Cortex of kidney (tissue), 1 donor: ENCODE results near the gene SMG1.
"Not testable (repeated sequence)": the region's sequence is repeated elsewhere in the genome, so short reads cannot be mapped to it uniquely, and the experiment has no call there.

Experiments
- DNase-seq: peaks from one replicate; lab custom pipeline; 2025; lab: John Stamatoyannopoulos, UW

The SMG1 gene

DNA sequence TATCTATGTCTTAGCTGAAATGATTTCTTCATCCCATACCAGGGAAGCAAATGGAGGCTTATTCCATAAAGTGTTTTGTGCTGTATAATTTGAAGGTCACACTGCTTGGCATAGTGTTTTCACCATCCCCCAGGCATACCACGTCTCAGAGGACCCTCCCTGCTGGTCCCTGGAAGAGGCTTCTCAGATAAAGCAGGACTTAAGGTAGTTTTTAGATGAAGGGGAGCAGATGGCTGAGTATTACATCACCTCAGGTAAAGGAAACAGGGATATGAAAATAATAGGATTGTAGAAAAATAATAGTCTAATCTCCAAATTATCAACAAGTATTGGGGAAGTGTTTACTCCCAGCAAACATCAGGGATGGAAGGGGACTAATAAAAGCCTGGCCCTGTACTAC is 7.3 kb upstream of the SMG1 start:
- no peak for DNase-seq

DNA sequence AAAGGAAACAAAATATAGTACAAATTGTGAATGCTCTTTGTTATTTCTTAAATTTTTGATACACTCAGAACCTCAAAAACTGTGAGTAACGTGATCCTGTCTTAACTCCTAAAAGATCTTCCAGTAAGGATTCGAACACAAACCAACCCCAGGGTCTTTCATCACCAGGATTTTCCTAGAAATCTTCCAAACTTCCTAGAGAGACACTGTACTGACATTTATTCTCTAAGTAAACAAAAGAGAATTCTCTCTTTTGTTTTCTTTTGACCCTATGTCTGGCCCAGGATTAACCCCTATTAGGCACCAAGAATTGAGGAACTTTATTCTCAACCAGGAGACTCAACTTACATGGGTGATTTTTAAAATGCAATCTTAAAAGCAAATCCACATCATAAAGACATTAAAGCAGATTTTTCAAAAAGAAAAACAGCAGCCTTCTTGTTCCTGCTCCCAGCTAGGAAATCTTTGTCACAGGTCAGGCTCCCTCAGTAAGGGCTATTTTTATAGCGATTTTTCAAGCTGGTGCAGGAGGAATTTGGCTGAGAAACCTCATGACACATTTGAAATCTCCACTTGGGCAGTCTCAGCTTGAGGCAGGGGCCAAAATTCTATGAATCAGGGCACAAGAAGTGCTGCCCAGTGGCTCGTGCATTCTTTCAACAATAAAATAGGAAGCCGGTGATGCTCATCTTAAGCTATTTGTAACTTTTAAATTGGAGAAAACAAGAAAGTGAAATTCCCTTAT is 6.2 kb upstream of the SMG1 start:
- no peak for DNase-seq

DNA sequence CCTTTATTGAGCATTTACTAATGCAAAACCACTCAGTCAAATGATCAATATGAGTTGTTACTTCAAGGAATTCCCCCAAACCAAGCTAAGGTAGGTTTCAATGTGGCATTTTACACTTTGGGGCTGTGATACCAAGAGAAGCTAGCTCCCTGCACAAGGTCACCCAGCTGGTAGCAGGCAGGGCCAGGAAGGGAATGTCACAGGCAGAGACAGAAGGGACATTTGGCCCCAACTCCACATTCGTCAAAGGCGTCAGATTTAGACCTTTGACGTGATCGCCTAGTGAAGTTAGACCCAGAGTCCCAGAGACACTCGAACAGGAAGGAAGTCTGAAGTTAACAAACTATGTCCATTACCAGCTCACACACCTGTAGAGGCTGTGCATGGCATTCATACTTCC is 5.5 kb upstream of the SMG1 start:
- no peak for DNase-seq

DNA sequence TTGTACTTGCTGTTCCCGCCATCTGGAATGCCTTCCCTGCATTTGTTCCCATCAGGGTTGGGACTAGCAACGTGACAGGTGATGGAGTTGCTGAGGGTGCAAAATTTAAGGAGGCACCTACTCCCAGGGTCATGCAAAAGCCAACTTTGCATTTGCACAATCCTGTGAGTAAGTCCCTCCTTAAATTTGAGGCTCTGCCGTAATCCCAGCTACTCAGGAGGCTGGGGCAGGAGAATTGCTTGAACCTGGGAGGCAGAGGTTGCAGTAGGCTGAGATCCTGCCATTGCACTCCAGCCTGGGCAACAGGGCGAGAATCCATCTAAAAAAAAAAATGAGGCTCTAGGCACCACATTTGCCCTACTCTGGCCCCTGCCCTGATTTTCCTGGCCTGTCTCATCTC is 3.9 kb upstream of the SMG1 start:
- not testable (repeated sequence) for DNase-seq

DNA sequence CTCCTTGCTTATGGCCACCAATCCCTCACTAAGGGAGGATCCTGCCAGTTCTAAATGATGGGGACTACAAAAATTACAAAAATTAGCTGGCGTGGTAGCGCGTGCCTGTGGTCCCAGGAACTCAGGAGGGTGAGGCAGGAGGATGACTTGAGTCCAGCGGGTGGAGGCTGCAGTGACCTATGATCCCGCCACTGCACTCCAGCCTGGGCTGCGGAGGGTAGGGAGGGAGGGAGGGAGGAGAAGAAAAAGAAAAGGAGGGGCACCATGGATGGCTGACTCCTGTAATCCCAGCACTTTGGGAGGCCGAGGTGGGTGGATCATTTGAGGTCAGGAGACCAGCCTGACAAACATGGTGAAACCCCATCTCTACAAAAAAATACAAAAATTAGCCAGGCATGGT is 1.9 kb upstream of the SMG1 start:
- DNase-seq: not testable (repeated sequence)

DNA sequence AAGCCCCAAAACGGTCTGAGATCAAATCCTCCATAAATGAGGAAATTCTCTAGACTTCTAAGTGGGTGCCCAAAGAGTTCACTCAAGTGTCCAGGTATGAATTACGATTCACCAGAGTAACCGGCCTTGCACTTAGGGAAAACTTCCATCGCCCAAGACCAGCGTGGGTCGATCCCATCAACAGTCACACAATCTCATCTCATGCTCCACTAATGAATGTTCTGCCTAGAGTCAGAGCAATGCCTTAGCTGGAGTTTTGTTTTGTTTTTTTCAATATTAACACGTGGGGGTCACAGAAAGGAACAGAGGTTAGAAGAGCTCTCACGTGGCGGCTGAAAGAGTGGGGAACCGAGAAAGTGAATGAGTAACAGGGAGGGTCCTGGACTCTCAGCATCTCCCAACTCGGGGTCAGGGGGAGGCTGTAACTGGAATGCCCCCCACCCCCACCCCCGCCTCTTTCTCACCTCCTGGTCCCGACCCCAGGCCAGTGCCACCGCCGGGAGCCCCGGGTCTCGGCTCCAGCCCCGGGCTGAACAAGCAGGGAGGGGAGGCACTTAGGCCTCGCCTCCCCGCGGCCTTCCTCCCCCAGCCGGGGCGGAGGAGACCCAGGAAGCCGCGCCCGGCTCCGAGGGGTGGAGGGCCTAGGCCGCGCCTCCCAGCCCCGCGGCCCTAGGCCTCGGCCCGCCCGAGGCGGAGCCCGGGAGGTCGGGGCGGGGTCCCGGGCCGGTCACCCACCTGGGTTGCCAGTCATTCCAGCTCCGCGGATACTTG is 808 bp downstream of the SMG1 start:
- DNase-seq: not testable (repeated sequence)

DNA sequence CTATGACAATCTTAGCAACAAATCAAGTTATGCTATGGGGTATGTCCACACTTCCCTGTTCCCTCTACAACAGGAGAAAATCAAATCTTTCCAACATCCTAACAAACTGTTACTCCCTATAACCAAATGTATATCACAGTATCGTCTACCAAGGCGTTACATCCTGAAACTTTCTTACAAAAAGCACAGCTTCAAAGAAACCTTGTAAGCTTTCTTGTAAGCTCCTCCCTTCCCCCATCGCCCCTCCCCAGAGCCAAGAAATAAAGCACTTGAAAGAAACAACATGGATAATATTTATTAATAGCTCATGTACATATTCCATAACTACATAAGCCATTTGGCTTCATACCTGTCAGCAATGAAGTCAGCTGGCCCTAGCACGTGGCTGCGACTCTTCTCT is 2.3 kb downstream of the SMG1 start:
- not testable (repeated sequence) for DNase-seq

DNA sequence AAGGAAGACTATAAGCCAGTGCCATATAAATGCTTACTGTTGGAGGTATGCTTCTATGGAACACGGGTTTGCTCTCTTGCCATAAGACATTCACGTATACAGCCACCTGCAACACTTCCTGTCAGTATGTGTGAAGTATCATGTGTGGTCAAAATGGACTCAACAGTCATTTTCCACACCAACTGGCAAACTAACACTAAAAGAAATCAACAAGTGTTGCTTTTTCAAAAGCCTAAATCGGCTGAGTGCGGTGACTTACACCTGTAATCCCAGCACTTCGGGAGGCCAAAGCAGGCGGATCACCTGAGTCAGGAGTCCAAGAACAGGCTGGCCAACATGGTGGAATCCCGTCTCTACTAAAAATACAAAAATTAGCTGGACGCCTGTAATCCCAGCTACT is 3.1 kb downstream of the SMG1 start:
- not testable (repeated sequence) for DNase-seq

DNA sequence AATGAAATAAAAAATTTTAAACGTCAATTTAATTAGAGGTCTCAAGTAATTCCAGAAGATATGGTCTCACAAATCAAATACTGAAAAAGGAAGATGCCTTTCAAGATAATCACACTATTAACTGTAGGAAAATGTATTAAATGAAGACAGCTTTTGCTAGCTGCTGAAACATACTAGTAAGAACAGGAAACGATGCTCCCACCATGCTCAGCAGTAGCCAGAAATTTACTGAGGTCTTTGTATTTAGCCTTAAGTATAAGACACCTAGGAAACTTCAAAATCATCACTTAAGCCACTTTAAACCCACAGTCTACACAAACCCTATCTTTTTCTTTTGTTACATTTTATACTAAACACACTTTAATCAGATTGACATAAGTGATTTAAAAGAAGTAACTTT is 16.6 kb downstream of the SMG1 start:
- DNase-seq: not testable (repeated sequence)

DNA sequence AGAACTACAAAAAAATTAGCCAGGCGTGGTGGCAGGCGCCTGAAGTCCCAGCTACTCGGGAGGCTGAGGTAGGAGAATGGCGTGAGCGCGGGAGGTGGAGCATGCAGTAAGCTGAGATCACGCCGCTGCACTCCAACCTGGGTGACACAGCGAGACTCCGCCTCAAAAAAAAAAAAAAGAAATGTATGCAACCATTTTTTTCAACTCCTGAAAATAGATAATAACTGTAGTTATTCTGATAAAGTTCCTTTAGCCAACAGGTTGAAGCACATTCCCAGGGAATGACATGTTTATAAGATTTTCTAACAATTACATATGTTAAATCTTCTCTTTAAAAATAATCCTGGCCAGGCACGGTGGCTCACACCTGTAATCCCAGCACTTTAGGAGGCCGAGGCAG is 17.5 kb downstream of the SMG1 start:
- DNase-seq: not testable (repeated sequence)

DNA sequence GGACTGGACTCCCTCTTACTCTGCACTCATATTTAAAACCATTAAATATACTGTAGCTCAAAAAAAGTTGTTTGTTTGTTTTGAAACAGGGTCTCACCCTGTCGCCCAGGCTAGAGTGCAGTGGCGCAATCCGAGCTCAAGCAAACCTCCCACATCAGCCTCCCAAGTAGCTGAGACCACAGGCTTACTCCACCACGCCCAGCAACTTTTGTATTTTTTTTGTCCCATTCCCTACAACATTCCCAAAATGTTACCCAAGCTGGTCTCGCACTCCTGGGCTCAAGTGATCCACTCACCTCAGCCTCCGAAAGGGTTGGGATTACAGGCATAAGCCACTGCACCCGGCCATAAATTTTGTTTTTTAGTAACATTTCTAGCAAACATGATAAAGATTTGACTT is 23.4 kb downstream of the SMG1 start:
- not testable (repeated sequence) for DNase-seq

DNA sequence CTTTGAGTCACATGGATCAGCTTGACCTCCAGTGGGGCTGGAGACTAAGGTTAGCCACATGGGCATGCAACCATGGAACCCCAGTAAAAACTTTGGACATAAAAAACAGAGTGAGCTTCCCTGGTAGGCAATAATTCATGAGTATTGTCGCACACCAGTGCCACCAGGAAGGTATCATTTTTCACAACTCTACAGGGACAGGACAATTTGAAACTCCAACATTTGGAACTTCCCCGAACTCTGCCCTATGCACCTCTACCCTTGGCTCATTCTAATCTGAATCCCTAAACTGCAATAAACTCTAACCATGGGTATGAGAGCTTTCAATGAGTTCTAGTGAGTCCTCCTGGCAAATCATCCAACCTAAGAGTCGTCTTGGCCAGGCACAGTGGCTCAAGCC is 24.2 kb downstream of the SMG1 start:
- not testable (repeated sequence) for DNase-seq

DNA sequence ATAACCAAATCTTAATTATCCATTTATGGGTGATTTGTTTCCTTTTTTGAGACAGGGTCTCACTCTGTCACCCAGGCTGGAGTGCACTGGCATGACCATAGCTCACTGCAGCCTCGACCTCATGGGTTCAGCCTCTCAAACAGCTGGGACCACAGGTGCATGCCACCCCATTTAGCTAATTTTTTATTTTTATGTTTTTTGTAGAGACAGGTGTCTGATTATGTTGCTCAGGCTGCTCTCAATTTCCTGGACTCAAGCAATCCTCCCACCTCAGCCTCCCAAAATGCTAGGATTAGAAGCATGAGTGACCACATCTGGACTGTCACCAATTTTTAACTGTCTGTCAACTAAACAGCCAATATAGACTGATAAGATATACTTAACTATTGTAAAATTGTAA is 25.0 kb downstream of the SMG1 start:
- DNase-seq: not testable (repeated sequence)

DNA sequence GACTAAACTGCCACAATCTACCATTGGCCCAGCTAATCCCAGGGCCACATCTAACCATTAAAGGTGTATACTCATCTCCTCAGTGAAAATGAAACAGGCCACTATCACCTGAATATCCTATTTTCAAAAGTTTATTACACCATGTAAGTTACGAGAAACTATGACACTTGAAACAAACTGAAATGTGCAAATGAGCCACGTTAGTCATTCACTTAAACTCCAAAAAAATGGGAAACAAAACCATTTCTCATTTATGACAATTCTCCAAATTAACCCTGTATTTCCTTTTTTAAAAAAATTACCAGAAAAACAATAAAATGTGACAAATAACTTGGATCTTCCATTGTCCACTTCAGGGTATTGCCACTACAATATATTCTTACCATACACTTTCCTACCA is 41.8 kb downstream of the SMG1 start:
- not testable (repeated sequence) for DNase-seq

DNA sequence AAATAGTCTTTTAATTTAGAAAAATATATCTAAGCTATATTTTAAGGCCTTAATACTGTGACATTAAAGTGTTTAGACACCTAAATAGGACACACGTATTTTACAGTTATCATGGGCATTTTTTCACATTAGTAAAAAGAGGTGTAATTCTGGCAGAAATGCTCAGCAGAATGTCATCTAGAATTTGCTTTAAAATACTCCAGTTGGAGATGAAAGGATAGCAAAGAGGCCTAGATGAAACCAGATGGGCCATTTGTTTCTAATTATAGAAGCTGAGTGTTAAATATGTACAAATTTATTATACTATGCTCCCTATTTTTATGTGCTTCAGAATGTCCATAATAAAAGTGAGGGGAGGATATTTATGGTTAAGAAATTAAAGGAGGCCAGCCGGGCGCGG is 48.5 kb downstream of the SMG1 start:
- not testable (repeated sequence) for DNase-seq

DNA sequence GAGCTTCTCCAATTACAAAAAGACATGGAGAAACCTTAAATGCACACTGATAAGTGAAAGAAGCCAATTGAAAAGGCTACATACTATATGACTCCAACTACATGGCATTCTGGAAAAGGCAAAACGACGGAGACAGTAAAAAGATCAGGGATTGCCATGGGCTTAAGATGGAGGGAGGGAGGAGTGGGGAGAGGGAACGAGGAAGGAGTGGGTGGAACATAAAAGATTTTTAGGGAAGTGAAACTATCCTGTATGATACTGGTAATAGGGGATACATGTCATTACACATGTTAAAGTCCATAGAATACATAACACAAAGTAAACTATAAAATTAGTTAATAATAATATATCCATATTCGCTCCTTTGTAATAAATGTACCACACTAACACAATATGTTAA is 48.9 kb downstream of the SMG1 start:
- DNase-seq: not testable (repeated sequence)

DNA sequence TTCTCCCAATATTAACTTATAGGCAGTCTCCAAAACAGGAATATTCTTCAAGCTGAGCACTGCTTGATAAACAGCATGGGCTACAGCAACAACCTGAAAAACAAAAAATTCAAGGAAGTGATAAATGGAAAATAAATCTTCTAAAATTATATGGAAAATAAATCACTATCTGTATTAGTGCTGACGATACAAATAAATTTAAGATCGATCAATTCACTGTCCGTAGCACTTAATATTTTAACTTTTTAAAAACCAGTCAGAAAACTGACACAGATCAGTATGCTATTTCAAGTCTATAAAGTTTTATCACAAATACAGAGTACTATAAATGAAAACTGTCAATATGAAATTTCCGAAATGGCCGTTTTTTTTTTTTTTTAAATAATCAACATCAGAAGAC is 49.9 kb downstream of the SMG1 start:
- DNase-seq: not testable (repeated sequence)

DNA sequence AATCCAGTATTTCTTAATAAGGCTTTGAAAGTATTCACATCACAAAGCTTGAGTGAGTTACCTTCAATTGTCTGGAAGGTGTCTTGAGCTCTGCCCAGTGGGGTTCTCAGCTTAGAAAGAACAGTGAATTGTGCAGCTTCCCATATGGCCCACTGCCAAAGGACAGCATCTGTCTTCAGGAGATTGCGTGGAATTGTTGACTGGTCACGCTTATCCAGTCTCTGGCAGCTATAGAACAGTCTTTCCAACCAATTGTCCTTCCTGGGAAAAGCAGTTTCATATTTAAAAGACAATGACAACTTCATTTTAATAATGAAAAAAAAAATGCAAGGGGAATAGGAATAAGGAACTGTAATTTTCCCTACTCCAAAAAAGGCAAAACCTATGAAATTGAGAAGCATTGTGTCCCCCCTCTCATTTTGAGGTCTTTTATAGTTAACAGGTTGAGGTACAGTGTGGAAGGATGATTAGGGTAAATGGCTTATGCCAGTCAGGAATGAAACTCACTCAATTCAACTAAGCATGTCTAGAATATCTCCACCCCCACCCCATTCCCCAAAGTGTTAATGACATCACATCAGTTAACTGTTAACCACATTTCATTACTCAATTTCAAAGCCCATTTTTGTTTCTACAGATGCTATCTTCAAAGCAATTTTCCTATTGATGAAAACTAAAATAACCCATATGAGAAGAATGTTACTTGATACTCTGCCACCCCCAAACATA is 57.0 kb downstream of the SMG1 start:
- not testable (repeated sequence) for DNase-seq

DNA sequence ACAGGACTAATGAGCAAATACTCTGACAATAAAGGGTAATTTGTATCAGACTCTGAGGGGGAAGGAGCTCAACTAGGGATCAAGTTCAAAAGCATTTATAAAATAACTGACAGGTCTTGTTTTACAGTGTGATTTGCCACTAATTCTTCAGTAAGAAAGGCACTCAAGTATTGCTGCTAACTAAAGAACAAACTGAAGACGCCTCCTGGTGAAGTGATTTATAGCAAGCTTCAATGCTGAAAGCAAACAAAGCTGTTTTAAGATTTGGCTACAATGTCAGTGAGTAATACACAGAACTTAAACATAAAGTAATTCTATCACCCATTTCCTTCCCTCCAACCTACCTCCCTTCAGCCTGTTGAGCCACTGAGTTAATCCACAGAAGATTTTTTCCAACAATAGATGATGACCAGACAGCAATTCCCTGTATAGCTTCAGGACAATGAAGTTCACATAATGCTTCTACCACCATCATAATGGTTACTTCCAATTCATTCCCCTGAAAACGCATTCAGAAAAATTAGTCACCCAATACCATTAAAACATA is 59.9 kb downstream of the SMG1 start:
- DNase-seq: not testable (repeated sequence)

DNA sequence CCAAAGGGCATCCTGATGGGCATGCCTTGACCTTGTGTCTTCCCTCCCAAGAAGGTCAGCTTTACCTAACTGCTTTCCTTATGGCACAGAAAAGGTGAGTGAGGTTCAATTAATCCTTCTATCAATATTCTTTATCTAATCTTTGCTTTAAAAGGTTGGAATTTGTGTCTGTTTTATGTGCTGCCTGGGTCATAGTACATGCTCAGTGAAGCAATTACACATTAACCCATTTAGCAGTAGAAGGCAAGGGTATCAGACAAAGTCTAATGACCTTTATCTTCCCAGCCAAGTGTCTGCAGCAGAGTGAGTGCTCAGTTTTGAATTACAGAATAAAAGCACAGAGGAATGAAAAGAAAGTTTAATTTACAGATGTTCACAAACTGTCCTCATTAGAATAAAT is 63.3 kb downstream of the SMG1 start:
- not testable (repeated sequence) for DNase-seq

DNA sequence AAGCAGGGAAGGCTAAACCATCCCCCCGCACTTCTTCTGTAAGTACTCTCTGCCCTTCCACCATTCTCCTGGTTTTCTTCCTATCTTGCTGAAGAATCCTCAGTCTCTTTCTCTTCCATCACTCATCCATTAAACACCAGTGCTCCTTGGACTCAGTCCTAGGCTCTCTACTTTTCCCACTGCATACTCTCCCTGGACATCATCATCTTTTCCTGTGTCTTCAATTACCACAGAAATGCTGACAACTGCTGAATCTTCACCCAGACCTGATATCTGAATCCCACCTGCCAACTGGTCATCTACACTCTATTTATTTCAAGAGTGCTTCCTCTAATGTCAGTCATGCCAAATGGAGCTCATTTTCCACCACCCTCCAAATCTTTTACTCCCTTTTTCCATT is 71.0 kb downstream of the SMG1 start:
- no peak for DNase-seq

DNA sequence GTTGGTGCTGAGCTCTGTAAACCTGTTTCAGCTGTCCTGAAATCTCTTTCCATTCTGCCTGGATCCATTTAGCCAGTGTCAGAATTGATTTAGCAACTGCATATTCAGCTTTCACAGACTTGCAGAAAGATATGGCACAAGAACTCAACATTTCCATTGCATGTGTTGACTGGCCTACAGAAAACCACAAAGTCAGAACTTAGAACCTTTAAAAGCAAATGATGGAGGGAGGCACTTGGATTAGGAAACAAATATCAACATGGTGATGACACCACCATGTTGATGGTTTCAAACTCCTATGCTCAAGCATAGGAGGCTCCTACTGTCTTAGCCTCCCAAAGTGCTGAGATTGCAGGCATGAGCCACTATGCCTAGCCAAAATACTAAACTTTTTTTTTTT is 72.5 kb downstream of the SMG1 start:
- DNase-seq: no peak
